ENCODE data around the gene PPAT. TPM values are rescaled to one million over a fixed set of nuclear protein-coding genes. Genes with fewer than 3 reads are reported as not detected.

Gene PPAT
- total RNA-seq: 27.3 and 37.5 TPM in 2 replicates

DNA sequence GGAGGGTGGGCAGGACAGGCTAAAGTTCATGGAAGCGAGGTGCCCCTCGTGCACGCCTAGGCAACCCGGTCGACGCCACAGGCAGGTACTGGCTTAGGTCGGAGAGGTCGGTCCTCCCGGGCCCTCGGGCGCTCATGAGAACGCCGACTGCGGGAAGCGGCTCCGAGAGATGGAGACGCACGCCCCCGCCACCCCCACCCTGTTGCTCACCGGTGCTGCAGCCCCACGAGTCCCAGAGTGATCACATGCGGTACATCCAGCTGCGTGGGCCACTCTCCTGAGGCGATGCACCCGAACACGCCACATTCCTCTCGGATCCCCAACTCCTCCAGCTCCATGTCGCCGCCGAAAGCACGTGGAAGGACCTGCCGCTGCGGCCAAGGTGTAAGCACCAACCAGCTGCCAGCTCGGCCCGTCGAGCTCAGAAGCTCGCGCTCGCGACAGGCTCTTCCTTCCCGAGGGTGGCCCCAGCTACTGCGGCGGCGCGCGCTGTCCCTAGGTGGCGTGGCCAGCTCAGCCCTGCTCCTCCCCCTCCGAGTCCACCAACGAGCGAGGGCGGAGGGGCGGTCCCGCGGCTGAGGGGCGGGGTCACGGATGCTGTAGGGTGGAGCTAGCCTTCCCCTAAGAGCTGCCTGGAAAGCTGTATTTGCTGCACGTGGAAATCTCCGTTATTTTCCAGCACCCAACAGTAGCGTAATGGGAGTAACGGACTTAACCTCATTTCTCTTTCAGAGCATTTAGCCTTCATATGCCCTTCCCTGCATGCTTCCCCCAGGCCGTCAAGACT, at the start of gene PPAT:
PPAT (minus strand) TSS at position 476 of the 787 bp plus-strand sequence; CDS start at position 338, 138 bp downstream.

DNA sequence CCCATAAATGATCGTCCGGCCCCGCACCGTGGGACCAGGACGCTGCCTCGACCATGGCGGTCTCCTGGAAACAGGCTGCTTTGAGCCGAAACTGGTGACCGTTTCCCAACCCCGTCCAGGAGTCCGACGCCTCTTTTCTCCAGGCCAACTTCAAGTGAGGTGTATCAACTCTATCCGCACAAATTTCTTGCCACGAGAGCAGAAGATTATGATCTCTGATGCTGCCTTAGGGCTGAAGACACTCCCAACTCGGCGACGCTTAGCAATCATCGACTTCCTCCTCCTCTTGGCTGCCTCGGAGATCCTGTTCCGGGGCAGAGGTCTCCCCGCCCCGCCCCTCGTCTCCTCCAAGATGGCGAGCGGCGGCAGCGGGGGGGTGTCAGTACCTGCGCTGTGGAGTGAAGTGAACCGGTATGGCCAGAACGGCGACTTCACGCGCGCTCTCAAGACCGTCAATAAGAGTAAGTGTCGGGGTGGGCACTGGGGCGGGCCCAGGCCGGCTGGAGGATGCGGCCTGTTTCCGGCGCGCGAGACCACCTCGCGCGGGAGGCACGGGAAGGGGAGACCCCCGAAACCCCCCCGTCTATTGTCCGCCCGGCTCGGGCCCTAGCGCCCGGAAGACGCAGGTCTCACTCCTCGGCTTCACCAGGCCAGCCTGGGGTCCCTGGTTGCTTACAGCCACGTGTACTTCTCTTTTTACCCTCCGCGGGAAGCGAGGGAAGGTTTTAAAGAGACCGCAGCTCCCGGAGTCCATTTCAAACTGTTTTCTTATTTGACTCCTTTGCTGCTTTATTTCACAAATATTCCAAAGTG, 32.1 kb upstream of the PPAT start, which contains the start of gene SRP72:
SRP72 (plus strand) TSS at position 334 of the 813 bp plus-strand sequence; CDS start at position 353, 19 bp downstream.

DNA sequence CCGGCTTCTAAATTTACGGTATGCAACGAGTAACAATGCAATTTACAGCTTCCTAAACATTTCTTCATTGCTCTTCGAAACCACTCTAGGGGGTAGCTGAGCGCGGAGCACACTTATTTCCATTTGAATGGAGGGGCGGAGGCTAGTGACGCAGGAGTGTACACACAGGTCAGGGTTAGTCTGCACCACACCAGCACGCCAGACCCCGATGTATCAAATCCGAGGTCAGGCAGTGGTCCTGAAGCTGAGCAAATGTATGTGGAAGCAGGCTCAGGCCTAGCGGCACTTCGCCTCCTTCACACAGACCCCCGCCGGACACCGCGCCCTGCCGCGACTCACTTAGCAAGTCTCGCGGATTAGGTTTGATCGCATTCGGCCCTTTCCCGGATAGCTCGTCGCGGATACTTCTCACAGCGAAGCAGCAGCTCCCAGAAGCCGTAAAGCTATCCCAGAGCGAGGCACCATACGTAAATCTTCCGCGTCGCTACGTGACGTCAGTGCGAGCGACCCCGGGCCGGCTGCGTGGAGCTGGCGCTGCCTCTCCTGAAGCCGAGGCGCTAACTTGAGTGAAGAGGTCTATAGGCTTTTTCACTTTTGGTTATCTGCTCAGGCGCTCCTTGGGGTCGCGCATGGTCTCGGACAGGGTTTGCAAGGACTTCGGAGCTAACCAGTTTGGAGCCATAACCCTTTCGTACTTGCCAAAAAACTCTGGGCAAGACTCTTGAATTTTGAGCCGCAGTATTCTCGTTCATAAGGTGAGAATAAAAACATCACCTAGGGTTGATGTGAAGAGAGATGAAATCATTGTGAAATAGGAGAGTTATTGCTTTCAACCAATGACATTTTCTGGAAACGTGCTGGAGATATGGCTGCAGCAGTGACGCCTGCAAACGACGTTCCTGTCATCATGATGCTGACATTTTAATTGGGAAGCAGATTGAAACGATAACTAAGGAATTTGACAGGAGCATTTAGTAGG, 48.1 kb downstream of the PPAT start, which contains the start of gene AASDH:
AASDH (minus strand) TSS at position 469 of the 979 bp plus-strand sequence. CDS start 3,192 bp downstream, outside the sequence.

Other genes with a start within 250 kb of the PPAT start
- 9.1 and 14.1 TPM in 2 replicates for gene AASDH, start 48.1 kb downstream of the PPAT start, total RNA-seq
- 43.2 and 78.7 TPM in 2 replicates for gene PAICS, start 645 bp upstream of the PPAT start, total RNA-seq
- gene SRP72, start 32.0 kb upstream of the PPAT start, total RNA-seq: 50.6 and 91.6 TPM in 2 replicates
- gene ARL9, start 70.2 kb upstream of the PPAT start, total RNA-seq: under 0.01 TPM in 1 of 2 replicates, not detected in the other
- gene HOPX, start 245.7 kb upstream of the PPAT start, total RNA-seq: 32.8 and 33.9 TPM in 2 replicates